Measurements from ENCODE around the gene RPS25. TPM values are rescaled to one million over a fixed set of nuclear protein-coding genes. Genes with fewer than 3 reads are reported as not detected.

RPS25 gene
- total and polyA plus RNA-seq, 9 of the 15 experiments (the other 6 are each of a cell fraction or from before 2014, with no cell fraction given): 1,553 to 5,486 (median 2,471) TPM

DNA sequence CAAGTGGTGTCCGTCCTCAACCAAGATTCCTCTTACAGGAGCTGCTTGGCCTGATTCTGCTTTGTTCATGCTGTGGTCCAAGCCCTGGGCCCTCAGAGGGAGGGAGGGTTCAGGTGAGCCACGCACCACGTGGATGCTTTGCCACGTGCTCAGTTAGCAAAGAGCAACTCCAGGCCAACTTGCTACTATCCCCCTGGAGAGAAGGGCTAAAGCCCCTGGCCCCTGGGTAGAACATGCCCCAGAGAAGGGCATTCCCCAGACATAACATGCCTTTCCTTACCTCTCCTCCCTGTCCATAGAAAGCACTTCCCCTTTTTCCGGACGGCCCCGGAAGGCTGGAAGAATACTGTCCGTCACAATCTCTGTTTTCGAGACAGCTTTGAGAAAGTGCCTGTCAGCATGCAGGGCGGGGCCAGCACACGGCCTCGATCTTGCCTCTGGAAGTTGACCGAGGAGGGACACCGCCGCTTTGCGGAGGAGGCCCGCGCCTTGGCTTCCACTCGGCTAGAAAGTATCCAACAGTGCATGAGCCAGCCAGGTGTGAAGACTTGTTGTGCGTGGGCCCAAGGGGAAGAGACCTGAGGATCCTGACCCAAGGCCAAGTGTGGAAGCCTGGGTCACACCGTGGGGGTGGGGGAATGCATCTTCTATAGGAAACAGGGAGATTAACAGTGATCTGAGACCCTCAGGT, 37.8 kb downstream of the RPS25 start (continued):
- TF ChIP-seq HMGXB4 (CRISPR knock-in tag; IDR thresholded peaks at IDR 0.05): peak; percentile 65; the same call in 1 of the 2 replicates
- TF ChIP-seq, protein P1, sequence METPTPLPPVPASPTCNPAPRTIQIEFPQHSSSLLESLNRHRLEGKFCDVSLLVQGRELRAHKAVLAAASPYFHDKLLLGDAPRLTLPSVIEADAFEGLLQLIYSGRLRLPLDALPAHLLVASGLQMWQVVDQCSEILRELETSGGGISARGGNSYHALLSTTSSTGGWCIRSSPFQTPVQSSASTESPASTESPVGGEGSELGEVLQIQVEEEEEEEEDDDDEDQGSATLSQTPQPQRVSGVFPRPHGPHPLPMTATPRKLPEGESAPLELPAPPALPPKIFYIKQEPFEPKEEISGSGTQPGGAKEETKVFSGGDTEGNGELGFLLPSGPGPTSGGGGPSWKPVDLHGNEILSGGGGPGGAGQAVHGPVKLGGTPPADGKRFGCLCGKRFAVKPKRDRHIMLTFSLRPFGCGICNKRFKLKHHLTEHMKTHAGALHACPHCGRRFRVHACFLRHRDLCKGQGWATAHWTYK (CRISPR knock-in tag; IDR thresholded peaks at IDR 0.05): peak; percentile 68; the same call in 1 of the 2 replicates
- TF ChIP-seq HOXB6 (CRISPR knock-in tag; IDR thresholded peaks at IDR 0.05; ENCODE audit: borderline replicate concordance): peak; percentile 66; the same call in 1 of the 2 replicates
- TF ChIP-seq NFRKB (IDR thresholded peaks at IDR 0.05; ENCODE audit: low read depth): peak; percentile 61; the same call in 1 of the 2 replicates
- peak; percentile 98 for TF ChIP-seq EP400 (IDR thresholded peaks at IDR 0.05)
- peak; percentile 74 for TF ChIP-seq CXXC5 (CRISPR knock-in tag; IDR thresholded peaks at IDR 0.05)
- no peak for TF ChIP-seq NFYB (IDR thresholded peaks at IDR 0.05; ENCODE audit: extremely low read depth, insufficient read length)
- TF ChIP-seq ATF4 (CRISPR knock-in tag; IDR thresholded peaks at IDR 0.05): 0 out of 2 replicates have a peak, but pooled peaks have one; percentile 35
- TF ChIP-seq, protein P2, sequence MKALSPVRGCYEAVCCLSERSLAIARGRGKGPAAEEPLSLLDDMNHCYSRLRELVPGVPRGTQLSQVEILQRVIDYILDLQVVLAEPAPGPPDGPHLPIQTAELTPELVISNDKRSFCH (CRISPR knock-in tag; IDR thresholded peaks at IDR 0.05): no peak
- TF ChIP-seq, protein P2 (tag; IDR thresholded peaks at IDR 0.05): peak; percentile 42; the same call in 1 of the 2 replicates
- 0 out of 2 replicates have a peak, but pooled peaks have one; percentile 52 for TF ChIP-seq ARID4B (CRISPR knock-in tag; IDR thresholded peaks at IDR 0.05)
- TF ChIP-seq CREM (IDR thresholded peaks at IDR 0.05; ENCODE audit: low read depth): peak; percentile 44; the same call in 1 of the 2 replicates
- TF ChIP-seq, protein P3, sequence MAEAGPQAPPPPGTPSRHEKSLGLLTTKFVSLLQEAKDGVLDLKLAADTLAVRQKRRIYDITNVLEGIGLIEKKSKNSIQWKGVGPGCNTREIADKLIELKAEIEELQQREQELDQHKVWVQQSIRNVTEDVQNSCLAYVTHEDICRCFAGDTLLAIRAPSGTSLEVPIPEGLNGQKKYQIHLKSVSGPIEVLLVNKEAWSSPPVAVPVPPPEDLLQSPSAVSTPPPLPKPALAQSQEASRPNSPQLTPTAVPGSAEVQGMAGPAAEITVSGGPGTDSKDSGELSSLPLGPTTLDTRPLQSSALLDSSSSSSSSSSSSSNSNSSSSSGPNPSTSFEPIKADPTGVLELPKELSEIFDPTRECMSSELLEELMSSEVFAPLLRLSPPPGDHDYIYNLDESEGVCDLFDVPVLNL (CRISPR knock-in tag; IDR thresholded peaks at IDR 0.05; ENCODE audit: low read depth): no peak
- TF ChIP-seq POLR2B (IDR thresholded peaks at IDR 0.05; ENCODE audit: low read depth, partially characterized antibody): peak; percentile 38
- TF ChIP-seq CCNT2 (IDR thresholded peaks at IDR 0.05; ENCODE audit: borderline replicate concordance, extremely low read depth, insufficient read length, low read depth, low read length): no peak

All from K562 (cell line).